Osteoblast (primary cell): ENCODE results near the gene TMIGD1. TPM values are rescaled to one million over a fixed set of nuclear protein-coding genes. Genes with fewer than 3 reads are reported as not detected.
A peak's percentile ranks its signal among the peaks of the same experiment; 100 is the strongest.

Experiments
- DNase-seq: peaks from one replicate; pipeline ENCODE4 v3.0.0; 2011; ENCODE audit warnings: low spot score, mixed read lengths; ENCODE audit not compliant: insufficient read length; ENCODE audit errors: missing footprints
- H2AFZ ChIP-seq: 2 replicates; pipeline ENCODE4 v1.6.0; 2011; ENCODE audit warnings: mild to moderate bottlenecking, low read length
- H3K27ac ChIP-seq: 2 replicates; pipeline ENCODE4 v1.5.1; 2011; ENCODE audit warnings: mild to moderate bottlenecking, low read depth, low read length, moderate library complexity
- H3K27me3 ChIP-seq: 2 replicates; pipeline ENCODE4 v1.6.0; 2012; ENCODE audit warnings: mild to moderate bottlenecking, control low read depth, inconsistent platforms, low read length, moderate library complexity; ENCODE audit not compliant: insufficient read depth
- H3K36me3 ChIP-seq: 2 replicates; pipeline ENCODE4 v1.5.1; 2011; ENCODE audit warnings: mild to moderate bottlenecking, low read length, control low read depth, moderate library complexity; ENCODE audit not compliant: insufficient read depth
- H3K4me1 ChIP-seq: 2 replicates; pipeline ENCODE4 v1.5.1; 2011; ENCODE audit warnings: mild to moderate bottlenecking, low read length, control low read depth, moderate library complexity; ENCODE audit not compliant: insufficient read depth
- H3K4me2 ChIP-seq: 2 replicates; pipeline ENCODE4 v1.6.0; 2011; ENCODE audit warnings: mild to moderate bottlenecking, low read length; ENCODE audit not compliant: insufficient read depth
- H3K4me3 ChIP-seq: fragments of 200-600 bp; sonication (generic); 3 replicates; pipeline ENCODE4 v1.5.1; 2012; ENCODE audit warnings: mild to moderate bottlenecking, low read length, inconsistent platforms; ENCODE audit not compliant: insufficient read depth
- H3K79me2 ChIP-seq: 2 replicates; pipeline ENCODE4 v1.6.0; 2012; ENCODE audit warnings: mild to moderate bottlenecking, low read length, control low read depth, inconsistent platforms; ENCODE audit not compliant: insufficient read depth
- H3K9me3 ChIP-seq: 2 replicates; pipeline ENCODE4 v1.5.1; 2011; ENCODE audit warnings: low read depth, low read length, control low read depth
- H4K20me1 ChIP-seq: 2 replicates; pipeline ENCODE4 v1.6.0; 2012; ENCODE audit warnings: mild to moderate bottlenecking, low read length, control low read depth; ENCODE audit not compliant: insufficient read depth
- CTCF ChIP-seq: IDR thresholded peaks from 2 replicates; pipeline ENCODE4 v1.5.1; 2011; ENCODE audit warnings: mild to moderate bottlenecking, low read depth, low read length, moderate library complexity; ENCODE audit errors: extremely low read depth
- total RNA-seq: library from RNA; depleted of rRNA; stranded (reverse); fragments of >200 nt; gene quantifications from 2 replicates; pipeline ENCODE4 v1.2.3, GENCODE V29; 2012

TMIGD1 gene
- total RNA-seq, 1 donor: not detected

- Histone ChIP-seq H3K27me3 (no peaks in the 10 kb centered on the region), H3K4me1 (peaks cover 36% of the 10 kb centered on the region), H4K20me1 (peaks cover 18% of the 10 kb centered on the region), H3K4me3 (peak overlapping the region; percentile 74), H3K79me2 (peaks cover 38% of the 10 kb centered on the region), H3K36me3 (no peaks in the 10 kb centered on the region), H3K27ac (no peak overlapping the region), H2AFZ (peak overlapping the region; percentile 85), H3K4me2 (peak overlapping the region; percentile 92), H3K9me3 (no peaks in the 10 kb centered on the region)
- TF ChIP-seq CTCF: no peak
- peak; percentile 77 for DNase-seq
Measured at GRCh38 chr17:30379903-30380381, 46.1 kb upstream of the TMIGD1 start.

- Histone ChIP-seq H3K4me2 (peak overlapping the region; percentile 92), H3K4me3 (peak overlapping the region; percentile 74), H3K36me3 (no peaks in the 10 kb centered on the region), H4K20me1 (peaks cover 18% of the 10 kb centered on the region), H3K79me2 (peaks cover 38% of the 10 kb centered on the region), H3K27me3 (no peaks in the 10 kb centered on the region), H3K27ac (peak overlapping the region; percentile 64), H2AFZ (peak overlapping the region; percentile 86), H3K4me1 (peaks cover 36% of the 10 kb centered on the region), H3K9me3 (no peaks in the 10 kb centered on the region)
- peak; percentile 51 for DNase-seq
- TF ChIP-seq CTCF: no peak
Measured at GRCh38 chr17:30379303-30379902, 45.5 kb upstream of the TMIGD1 start.

DNA sequence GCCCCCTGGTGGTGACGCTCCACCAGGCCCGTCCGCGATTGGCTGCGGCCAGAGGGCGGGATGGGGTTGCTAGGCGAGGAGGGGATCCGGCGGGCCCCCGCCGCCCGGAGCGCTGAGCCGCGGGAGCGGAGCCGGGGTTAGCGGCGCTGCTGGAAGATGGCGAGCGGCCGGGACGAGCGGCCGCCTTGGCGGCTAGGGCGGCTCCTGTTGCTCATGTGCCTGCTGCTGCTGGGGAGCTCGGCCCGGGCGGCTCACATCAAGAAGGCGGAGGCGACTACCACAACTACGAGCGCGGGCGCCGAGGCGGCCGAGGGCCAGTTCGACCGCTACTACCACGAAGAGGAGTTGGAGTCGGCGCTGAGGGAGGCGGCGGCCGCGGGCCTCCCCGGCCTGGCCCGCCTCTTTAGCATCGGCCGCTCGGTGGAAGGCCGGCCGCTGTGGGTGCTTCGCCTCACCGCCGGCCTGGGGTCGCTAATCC lies 45.0 kb upstream of the TMIGD1 start, which contains the start of gene CPD:
CPD (plus strand) TSS at position 103 of the 478 bp plus-strand sequence; CDS start at position 157, 54 bp downstream.
- peak within 1 kb of the TSS; percentile 92 for H3K4me2 ChIP-seq
- peak within 1 kb of the TSS; percentile 95 for H2AFZ ChIP-seq
- H3K4me3 ChIP-seq: peak within 1 kb of the TSS; percentile 74
- H3K4me1 ChIP-seq: peaks cover 36% of the 10 kb centered on the region
- H3K79me2 ChIP-seq: peaks cover 36% of the 10 kb centered on the region
- no peak for TF ChIP-seq CTCF
- no peaks in the 10 kb centered on the region for H3K9me3 ChIP-seq
- H3K36me3 ChIP-seq: no peaks in the 10 kb centered on the region
- peak within 1 kb of the TSS; percentile 64 for H3K27ac ChIP-seq
- H3K27me3 ChIP-seq: no peaks in the 10 kb centered on the region
- peak; percentile 99 for DNase-seq
- peaks cover 18% of the 10 kb centered on the region for H4K20me1 ChIP-seq

DNA sequence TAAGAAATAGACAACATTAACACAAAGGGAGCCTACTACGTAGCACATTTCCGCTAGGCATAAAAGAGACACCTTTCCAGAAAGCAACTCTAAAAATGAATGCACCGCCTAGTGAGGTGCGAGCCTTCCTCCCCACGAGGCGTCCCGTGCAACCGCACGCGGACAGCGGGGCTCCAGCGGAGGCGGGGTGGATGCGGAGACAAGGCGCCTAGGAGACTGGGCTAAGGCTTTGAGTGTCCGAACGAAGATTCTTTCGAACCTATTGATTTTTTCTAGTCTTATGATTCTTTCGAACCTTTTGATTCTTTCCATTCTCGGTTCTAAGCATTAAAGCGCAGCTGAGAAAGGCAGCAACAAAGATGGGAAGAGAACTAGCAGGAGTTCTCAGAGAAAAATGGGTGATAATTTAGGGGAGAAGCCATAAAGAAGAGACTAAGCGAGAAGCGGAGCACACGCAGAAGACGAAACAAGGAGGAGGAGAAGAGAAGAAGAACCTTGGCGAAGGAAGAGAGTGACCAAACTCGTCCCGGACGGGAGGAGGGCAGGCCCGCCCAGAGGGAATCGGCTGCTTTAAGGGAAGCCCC lies 44.5 kb upstream of the TMIGD1 start:
- Histone ChIP-seq H3K4me1 (peaks cover 36% of the 10 kb centered on the region), H3K4me2 (peak overlapping the region; percentile 92), H3K36me3 (no peaks in the 10 kb centered on the region), H4K20me1 (peaks cover 18% of the 10 kb centered on the region), H2AFZ (peak overlapping the region; percentile 95), H3K79me2 (peaks cover 31% of the 10 kb centered on the region), H3K27me3 (no peaks in the 10 kb centered on the region), H3K27ac (peak overlapping the region; percentile 64), H3K9me3 (no peaks in the 10 kb centered on the region), H3K4me3 (peak overlapping the region; percentile 74)
- TF ChIP-seq CTCF: no peak
- DNase-seq: peak; percentile 56
